Activated gamma-delta T cell (primary cell): Measurements from ENCODE around the gene FHOD3.
"Not testable (repeated sequence)": the region's sequence is repeated elsewhere in the genome, so short reads cannot be mapped to it uniquely, and the experiment has no call there.

ENCODE experiments used
- DNase-seq: peaks from one replicate; lab custom pipeline; 2025; lab: John Stamatoyannopoulos, UW

FHOD3 gene

DNA sequence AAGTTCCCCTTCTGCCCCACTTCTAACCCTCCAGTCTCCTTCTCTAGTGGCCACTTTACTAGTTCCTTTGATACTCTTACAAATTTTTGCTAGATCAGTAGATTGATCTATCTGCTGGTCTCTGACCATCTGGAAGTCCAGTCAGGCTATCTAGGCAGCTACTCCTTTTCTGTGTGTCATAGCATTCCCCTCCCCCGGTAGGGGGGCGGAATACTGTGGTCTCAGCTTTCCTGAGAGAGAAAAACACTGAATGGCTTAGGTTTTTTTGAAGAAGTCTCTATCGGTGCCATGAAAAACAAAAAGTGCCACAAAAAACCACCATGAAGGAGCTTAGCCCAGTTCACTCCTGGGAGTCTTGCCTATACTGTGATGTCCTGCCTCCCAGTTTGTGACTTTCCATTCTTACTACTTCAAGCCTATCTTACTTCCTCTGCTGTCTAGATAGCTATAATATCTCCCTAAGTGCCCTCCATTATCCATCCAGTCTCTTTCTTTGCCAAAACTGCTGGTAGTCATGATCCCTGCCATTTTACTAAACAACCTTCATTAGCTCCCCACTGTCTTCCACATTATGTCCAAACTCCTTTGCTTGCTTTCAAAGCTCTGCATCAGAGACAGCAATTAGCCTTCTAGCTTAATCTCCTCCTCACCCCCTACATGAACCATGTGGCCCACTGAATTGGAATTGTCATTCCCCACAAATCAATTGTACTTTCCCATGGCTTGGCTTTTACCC, 501.4 kb downstream of the FHOD3 start:
- no peak for DNase-seq

- no peak for DNase-seq
These were observed 507.6 kb downstream of the FHOD3 start for GRCh38 chr18:36805105-36805504.

GRCh38 chr18:36808681-36809080, 511.2 kb downstream of the FHOD3 start:
- no peak for DNase-seq

DNA sequence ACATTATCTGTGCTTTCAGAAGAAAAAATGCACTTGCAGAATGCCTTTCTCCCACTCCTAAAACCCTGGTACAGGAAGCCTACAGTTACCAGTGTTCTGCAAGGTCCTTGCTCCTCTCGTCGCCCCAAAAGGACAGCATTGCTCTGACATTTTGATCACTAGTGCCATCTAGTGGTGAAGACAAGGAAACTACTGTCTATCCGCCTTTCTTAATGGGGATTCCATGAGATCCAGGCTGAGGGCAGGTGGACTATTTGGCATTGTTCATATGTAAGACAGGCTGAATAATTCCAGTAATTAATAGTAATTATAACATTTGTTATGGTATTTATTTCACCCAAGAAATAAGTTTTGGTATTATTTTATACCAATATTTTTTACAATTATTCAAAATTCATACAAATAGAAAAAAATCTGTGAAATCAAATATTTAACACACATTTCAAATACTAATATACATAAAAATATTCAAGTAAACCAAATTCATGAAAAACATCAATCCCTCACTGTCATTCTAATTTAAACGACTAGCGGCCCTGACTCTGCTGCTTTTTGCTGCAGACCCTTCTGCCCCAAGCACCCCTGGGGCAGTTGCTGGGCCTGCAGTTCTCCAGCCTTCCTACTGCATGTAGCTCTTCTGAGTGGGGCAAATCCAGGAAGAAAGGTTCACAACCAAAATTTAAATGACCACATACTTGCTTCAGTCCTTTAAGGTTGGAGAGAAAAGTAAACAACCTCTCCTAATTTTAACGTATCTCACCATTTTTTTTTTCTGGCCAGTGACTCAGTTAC, 512.3 kb downstream of the FHOD3 start:
- DNase-seq: no peak

DNA sequence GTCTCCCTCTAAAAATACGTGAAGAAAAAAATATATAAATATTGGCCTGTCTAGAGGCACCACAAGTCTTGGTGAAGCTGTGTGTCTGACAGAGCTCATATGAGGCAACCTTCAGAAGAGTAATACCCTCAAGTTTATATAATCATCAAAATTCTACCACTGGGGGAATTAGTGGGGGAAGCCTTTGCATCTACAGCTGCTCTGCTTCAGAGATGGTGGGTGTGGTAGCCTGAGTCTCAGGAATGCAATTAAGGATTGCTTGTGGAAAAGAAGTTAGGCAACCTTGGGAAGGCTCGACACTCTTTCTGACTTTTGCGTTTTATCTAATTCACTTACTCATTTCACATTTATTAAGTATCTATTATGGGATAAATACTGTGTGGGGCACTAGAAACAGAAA, 513.9 kb downstream of the FHOD3 start:
- no peak for DNase-seq

DNA sequence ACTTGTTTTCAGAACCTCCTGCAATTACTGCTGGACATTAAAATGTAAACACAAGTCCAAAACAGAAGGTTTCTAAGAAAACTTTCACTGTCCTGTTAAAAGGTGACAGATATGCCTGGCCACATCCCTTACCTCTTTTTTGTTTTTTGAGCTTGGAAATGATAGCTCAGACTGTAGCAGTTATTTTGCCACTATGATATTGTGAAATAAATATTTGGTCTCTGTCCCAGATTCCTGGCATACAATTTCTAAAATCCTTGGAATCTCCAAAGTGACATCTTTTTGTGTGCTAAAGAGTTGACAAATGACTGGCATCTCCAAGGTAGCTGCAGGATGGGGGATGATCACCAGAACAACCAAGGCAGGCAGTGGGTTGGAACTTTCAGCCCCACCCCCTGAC, 514.4 kb downstream of the FHOD3 start:
- DNase-seq: no peak

DNA sequence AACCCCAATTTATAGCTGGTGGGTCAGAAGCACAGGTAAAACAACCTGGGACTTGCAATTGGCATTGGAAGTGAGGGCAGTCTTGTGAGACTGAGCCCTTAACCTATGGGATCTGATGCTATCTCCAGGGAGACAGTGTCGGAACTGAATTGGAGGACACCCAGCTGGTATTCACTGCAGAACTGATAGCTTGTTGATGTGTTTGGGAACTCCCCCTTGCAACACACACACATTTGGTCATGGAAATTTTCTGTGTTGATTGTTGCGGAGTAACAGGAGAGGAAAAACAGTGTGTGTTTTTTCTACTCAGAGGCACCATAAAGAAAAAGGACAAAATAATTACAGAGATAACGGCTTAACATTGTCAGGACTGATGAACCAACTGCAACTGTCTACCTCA, 515.2 kb downstream of the FHOD3 start:
- no peak for DNase-seq

- DNase-seq: no peak
These were observed 515.7 kb downstream of the FHOD3 start for GRCh38 chr18:36813101-36813775.

DNA sequence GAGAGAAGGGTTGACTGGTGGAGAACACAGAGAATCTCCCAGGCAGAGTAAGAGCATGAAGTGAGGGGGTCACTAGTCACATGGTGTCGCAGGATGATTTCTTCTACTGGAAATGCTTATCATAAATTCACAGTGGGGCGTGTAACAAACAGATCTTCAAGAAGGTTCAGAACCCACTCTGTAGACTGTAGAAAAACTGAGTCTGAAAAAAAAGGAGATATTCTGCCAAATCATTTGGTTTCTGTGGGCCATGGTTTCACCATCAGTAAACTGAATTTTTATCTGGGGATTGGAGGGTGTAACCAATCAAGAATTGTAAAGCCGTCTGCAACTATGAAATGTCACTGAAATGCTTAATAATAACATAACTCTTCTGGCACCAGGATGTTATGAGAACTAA, 516.3 kb downstream of the FHOD3 start:
- DNase-seq: no peak

DNA sequence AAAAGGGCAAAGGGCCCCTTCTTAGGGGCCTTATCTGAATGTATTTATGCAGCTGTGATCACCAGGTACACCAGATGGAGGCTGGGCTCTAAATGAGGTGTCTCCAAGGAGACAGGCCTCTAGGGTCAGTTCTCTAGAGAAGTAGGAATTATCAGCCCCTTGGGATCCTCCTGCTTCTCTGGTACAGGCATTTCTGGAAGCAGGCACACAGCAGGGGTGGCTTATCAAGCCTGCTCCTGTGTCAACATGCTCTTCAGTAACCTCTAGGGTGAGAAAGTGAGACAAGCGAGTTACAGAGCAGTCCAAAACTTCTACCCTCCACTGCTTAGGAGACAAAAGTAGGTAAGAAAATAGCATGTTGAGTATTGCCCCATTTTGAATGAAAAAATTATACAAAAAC, 517.5 kb downstream of the FHOD3 start:
- no peak for DNase-seq

GRCh38 chr18:36816096-36816495, 518.6 kb downstream of the FHOD3 start:
- not testable (repeated sequence) for DNase-seq

DNA sequence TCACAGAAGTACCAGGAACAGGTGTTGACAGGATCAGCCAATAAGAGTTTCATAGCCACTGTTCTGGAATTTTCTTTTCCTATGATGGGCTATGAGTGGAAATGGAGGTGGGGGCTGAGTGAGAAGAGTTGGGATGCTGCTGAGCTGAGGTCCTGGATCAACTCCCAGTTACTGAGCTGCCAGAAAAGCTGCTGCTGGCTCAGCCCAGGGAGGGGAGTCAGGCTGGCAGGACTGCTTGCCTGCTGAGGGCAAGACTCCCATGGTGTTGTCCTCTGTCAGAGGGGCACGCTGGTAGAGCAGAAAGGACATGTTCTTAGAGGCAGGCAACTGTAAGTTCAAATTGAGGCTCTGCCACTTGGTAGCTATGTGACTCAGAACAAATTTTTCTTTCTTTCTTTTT, 519.5 kb downstream of the FHOD3 start:
- no peak for DNase-seq

GRCh38 chr18:36818652-36819051, 521.1 kb downstream of the FHOD3 start:
- DNase-seq: no peak

DNA sequence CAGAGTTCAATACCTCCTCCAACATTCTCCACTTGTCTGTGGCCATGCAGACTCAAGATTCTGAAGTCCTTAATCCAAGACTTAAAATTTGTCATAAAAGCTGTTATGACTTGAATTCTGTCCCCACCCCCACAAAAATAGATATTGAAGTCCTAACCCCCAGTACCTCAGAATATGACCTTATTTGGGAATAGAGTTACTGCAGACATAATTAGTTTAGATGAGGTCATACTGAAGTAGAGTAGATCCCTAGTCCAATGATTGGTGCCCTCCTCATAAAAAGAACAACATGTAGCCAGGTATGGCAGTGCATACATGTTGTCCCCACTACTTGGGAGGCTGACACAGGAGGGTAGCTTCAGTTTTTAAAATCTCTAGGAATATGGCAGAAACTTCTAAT, 522.1 kb downstream of the FHOD3 start:
- no peak for DNase-seq

- DNase-seq: no peak
These were observed 524.2 kb downstream of the FHOD3 start for GRCh38 chr18:36821681-36822080.

DNA sequence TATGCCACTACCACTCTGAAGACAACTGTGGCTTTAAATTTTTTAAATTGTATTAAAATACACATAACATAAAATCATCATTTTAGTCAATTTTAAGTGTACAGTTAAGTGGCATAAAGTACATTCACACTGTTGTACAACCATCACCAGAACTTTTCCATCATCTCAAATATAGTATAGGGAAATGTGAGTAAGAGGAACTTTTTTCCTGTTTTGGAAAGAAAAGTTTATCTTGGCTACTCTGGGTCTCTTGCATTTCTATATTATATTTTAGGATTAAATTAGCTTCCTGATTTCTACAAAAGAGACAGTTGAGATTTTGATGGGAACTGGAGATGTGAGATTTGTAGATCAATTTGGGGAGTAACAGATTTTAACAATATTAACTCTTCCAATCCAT, 528.0 kb downstream of the FHOD3 start:
- DNase-seq: no peak

DNA sequence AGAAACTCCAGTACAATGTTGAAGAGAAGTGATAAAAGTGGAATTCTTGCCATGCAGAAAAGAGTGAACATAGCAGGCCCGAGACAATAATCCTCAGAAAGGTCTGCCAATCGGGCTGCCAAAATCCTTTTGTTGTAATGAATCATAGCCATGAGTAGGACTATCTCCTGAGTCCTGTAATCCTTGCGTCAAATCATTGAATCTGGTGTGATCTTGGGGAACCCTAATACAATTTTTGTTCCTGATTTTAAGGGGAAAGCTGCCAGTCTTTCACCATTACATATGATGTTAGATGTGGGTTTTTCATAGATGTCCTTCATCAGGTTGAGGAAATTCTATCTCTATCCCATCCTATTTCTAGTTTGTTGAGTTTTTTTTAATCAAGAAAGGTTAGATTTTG, 529.0 kb downstream of the FHOD3 start:
- no peak for DNase-seq

GRCh38 chr18:36828157-36828629, 530.7 kb downstream of the FHOD3 start:
- no peak for DNase-seq

DNA sequence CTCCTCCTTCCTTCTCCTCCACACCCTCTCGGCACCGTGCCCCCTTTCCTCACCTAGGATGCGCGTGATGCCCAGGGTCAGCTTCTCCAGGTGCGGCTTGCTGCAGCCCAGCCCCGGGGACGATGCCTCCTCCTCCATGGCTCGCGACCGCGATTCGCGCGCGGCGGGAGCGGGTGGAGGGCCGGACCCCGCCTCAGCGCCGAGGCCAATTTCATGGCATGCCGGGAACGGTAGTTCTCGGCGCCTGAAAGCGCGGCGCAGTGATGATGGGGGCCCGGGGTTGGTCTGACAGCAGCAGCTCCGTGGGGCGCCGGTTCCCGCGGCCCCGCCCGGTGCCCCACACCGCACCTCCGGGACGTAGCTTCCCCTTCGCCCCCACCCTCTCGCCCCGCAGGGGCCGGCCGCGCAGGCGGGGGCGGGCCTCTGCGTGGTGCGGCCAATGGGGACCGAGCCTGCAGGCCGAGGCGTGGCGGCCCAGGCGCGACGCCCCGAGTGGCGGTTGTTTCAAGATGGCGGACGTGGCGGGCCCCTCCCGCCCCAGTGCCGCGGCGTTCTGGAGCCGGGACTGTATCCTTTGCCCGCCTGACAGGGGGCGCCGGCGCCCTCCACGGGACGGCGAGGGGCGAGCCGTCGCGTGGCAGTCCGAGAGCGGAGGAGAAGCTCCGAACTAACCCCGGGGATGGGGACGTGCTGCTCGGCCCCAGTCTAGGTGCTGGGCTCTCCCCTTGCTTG, 531.3 kb downstream of the FHOD3 start, which contains the start of the genes KIAA1328 and TPGS2:
Gene KIAA1328, plus strand, starts transcription at position 498 of the 732 bp plus-strand sequence. Its CDS starts 12 bp downstream, at position 510.
Gene TPGS2, minus strand, starts transcription at position 373 of the 732 bp plus-strand sequence. Its CDS starts 235 bp downstream, at position 138.
- DNase-seq: peak; percentile 89
